Fibroblast of lung (primary cell): ENCODE measurements around the gene EYA3. TPM values are rescaled to one million over a fixed set of nuclear protein-coding genes. Genes with fewer than 3 reads are reported as not detected.

Source experiments
- DNase-seq, 2 donors: peaks; one replicate each; pipeline versions ENCODE4 v3.0.0 to v3.0.0-alpha.2; 2010; ENCODE audit warnings: low read depth in 2 of 2
- H2AFZ ChIP-seq: 2 replicates; pipeline ENCODE4 v1.5.1; 2012; ENCODE audit warnings: low read length, control low read depth, inconsistent platforms
- H3K27ac ChIP-seq: 2 replicates; pipeline ENCODE4 v1.5.1; 2011; ENCODE audit warnings: low read length, control low read depth; ENCODE audit not compliant: insufficient read depth
- H3K27me3 ChIP-seq: 2 replicates; pipeline ENCODE4 v1.5.1; 2011; ENCODE audit warnings: mild to moderate bottlenecking, low read length; ENCODE audit not compliant: control insufficient read depth, insufficient read depth
- H3K36me3 ChIP-seq: 2 replicates; pipeline ENCODE4 v1.5.1; 2011; ENCODE audit warnings: low read length; ENCODE audit not compliant: control insufficient read depth, insufficient read depth
- H3K4me1 ChIP-seq: 2 replicates; pipeline ENCODE4 v1.5.1; 2011; ENCODE audit warnings: low read length; ENCODE audit not compliant: control insufficient read depth, insufficient read depth; ENCODE audit errors: extremely low read depth
- H3K4me2 ChIP-seq: 2 replicates; pipeline ENCODE4 v1.5.1; 2011; ENCODE audit warnings: low read length, control low read depth; ENCODE audit not compliant: insufficient read depth; ENCODE audit errors: extremely low read depth
- H3K4me3 ChIP-seq, 4 experiments: fragments of 200-600 bp in 1 of 4; sonication (generic) in 1 of 4; replicated peaks in 1 of 4; 2 replicates each; pipeline ENCODE4 v1.5.1; 2011 to 2016; ENCODE audit warnings: low read length in 4 of 4, low read depth in 3 of 4, mild to moderate bottlenecking in 3 of 4, control low read depth in 2 of 4, inconsistent platforms in 1 of 4, mixed read lengths in 1 of 4; ENCODE audit not compliant: insufficient read depth in 1 of 4; ENCODE audit errors: control extremely low read depth in 1 of 4
- H3K79me2 ChIP-seq: 2 replicates; pipeline ENCODE4 v1.5.1; 2012; ENCODE audit warnings: mild to moderate bottlenecking, low read length, inconsistent platforms; ENCODE audit not compliant: control insufficient read depth, insufficient read depth
- H3K9ac ChIP-seq: 2 replicates; pipeline ENCODE4 v1.5.1; 2011; ENCODE audit warnings: mild to moderate bottlenecking, low read length, control low read depth; ENCODE audit not compliant: insufficient read depth
- H3K9me3 ChIP-seq: 2 replicates; pipeline ENCODE4 v1.5.1; 2012; ENCODE audit warnings: low read depth, low read length; ENCODE audit not compliant: control insufficient read depth, insufficient read depth
- H4K20me1 ChIP-seq: 2 replicates; pipeline ENCODE4 v1.5.1; 2011; ENCODE audit warnings: low read length; ENCODE audit not compliant: control insufficient read depth, insufficient read depth; ENCODE audit errors: extremely low read depth
- EZH2 ChIP-seq: IDR thresholded peaks from 2 replicates; pipeline ENCODE4 v1.5.1; 2012; ENCODE audit warnings: low read length, control low read depth, mild to moderate bottlenecking; ENCODE audit errors: missing control alignments
- polyA plus RNA-seq, 2 donors: library from polyadenylated mRNA; depleted of rRNA in 1 of 2; stranded (reverse) in 1 of 2; unstranded in 1 of 2; fragments of >200 nt; gene quantifications; 2 replicates each; pipeline ENCODE4 v1.2.1, GENCODE V29; 2011 to 2012; ENCODE audit warnings: missing spikeins in 1 of 2
- total RNA-seq: library from RNA; depleted of rRNA; stranded (reverse); fragments of >200 nt; gene quantifications from 2 replicates; pipeline ENCODE4 v1.2.1, GENCODE V29; 2014
- TF ChIP-seq, protein P1 (sequence below), 2 donors: IDR thresholded peaks in 1 of 2; conservative IDR thresholded peaks in 1 of 2; 1 replicate in 1 of 2; 2 replicates in 1 of 2; pipeline ENCODE4 v1.5.1; 2011 to 2012; ENCODE audit warnings: low read length in 2 of 2, control low read depth in 1 of 2, inconsistent platforms in 1 of 2, low read depth in 1 of 2, mild to moderate bottlenecking in 1 of 2

EYA3 gene
- total and polyA plus RNA-seq, 2 donors (not counting 1 experiment from before 2014, with no cell fraction given) = 11.2 to 17.5 TPM

DNA sequence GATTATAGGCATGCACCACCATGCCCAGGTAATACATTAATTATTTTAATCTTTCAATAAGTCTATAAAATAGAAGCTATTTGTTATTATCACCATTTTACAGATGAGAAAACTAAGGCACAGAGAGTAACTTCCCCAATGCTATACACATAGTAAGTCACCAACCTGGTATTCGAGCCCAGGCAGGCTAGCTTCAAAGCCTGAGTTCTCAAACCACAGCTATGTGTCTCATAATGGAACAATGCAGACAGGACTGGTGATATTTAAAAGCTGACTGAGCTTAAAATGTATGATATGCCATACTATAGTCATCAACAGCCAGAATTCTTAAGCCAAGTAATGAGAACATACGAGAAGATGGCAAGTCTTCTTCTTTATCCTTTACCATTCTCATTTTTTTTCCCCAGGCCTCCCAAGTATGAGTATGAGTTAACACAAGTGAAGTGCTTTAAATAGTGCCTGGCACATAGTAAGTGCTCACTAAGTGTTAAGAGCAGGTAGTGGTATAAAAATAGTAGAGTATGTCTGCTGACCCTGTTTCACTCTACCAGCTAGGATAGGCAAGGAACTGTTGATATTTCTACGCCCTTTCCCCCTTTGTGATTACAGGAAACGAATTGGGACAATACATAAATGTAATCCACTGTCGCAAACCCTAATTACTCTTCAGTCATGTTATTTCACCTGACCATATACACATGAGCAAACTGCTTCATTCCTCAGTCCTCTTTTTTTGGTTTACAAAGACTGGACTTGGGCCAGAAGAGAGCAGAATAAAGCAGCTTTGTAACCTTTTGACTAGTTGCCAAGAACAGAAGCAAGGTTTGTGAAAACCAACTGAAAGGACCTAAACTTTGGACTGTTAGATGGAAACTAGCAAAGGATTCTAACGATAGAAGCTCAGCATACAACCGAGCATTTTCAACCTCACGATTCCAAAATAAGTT, 9.5 kb downstream of the EYA3 start:
- Histone ChIP-seq H3K27ac (no peak overlapping the region), H3K36me3 (no peaks in the 10 kb centered on the region), H3K4me1 (peaks cover 4% of the 10 kb centered on the region), H3K9ac (no peak overlapping the region), H3K9me3 (no peaks in the 10 kb centered on the region), H3K27me3 (no peaks in the 10 kb centered on the region), H3K4me2 (no peak overlapping the region), H3K4me3 (no peak overlapping the region), H3K79me2 (peaks cover 27% of the 10 kb centered on the region), H4K20me1 (no peaks in the 10 kb centered on the region), H2AFZ (no peak overlapping the region)
- peak; percentile 27 to 95 for DNase-seq
- TF ChIP-seq, protein P1, sequence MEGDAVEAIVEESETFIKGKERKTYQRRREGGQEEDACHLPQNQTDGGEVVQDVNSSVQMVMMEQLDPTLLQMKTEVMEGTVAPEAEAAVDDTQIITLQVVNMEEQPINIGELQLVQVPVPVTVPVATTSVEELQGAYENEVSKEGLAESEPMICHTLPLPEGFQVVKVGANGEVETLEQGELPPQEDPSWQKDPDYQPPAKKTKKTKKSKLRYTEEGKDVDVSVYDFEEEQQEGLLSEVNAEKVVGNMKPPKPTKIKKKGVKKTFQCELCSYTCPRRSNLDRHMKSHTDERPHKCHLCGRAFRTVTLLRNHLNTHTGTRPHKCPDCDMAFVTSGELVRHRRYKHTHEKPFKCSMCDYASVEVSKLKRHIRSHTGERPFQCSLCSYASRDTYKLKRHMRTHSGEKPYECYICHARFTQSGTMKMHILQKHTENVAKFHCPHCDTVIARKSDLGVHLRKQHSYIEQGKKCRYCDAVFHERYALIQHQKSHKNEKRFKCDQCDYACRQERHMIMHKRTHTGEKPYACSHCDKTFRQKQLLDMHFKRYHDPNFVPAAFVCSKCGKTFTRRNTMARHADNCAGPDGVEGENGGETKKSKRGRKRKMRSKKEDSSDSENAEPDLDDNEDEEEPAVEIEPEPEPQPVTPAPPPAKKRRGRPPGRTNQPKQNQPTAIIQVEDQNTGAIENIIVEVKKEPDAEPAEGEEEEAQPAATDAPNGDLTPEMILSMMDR (conservative IDR thresholded peaks at IDR 0.05 in 1 of 2, IDR thresholded peaks at IDR 0.05 in 1 of 2; ENCODE audit: low read depth in 1 of 2, low read length in 2 of 2) = no peak

- no peaks in the 10 kb centered on the region for H3K27me3 ChIP-seq
- peaks cover 27% of the 10 kb centered on the region for H3K79me2 ChIP-seq
- no peak for DNase-seq
- TF ChIP-seq, protein P1 (conservative IDR thresholded peaks at IDR 0.05 in 1 of 2, IDR thresholded peaks at IDR 0.05 in 1 of 2; ENCODE audit: low read depth in 1 of 2, low read length in 2 of 2) = no peak
- no peak for TF ChIP-seq EZH2
- H3K36me3 ChIP-seq = no peaks in the 10 kb centered on the region
- no peak overlapping the region for H3K4me3 ChIP-seq
- no peak overlapping the region for H3K27ac ChIP-seq
- no peak overlapping the region for H2AFZ ChIP-seq
- peaks cover 4% of the 10 kb centered on the region for H3K4me1 ChIP-seq
- no peaks in the 10 kb centered on the region for H4K20me1 ChIP-seq
- H3K9ac ChIP-seq = no peak overlapping the region
- no peak overlapping the region for H3K4me2 ChIP-seq
- no peaks in the 10 kb centered on the region for H3K9me3 ChIP-seq
Observed at GRCh38 chr1:28078262-28078661, 10.1 kb downstream of the EYA3 start.

DNA sequence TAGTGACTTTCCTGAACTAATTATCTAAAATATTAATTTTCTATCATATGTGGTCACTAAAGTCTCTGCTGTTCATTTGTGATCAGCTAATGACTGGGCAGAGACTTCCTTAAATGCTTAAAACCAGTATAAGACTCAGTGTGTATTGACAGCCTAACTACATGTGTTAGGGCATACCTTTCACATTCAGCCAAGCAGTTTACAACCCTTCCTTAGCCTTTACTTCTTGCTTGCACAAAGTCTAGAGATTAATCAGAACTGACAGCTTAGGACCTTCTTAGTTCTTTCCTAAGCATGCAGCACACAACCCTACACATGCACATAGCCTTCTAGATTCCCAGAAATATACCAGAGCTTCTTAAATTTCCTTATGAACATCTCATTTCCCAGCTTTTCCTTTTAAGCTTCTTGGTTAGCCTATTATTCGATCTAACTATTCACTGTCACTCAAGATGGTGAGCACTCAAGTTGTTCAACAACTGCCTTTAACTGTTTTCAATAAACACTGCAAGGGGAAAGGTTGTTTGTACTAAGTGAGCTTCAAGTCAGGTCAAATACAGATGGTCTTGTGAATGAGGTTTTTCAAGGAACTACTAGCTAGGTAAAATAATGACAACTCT, 13.4 kb downstream of the EYA3 start:
- no peaks in the 10 kb centered on the region for H4K20me1 ChIP-seq
- H3K4me3 ChIP-seq = no peak overlapping the region
- DNase-seq = no peak
- H3K36me3 ChIP-seq = no peaks in the 10 kb centered on the region
- H3K79me2 ChIP-seq = peaks cover 20% of the 10 kb centered on the region
- H3K4me1 ChIP-seq = peaks cover 4% of the 10 kb centered on the region
- H3K9ac ChIP-seq = no peak overlapping the region
- TF ChIP-seq EZH2 = no peak
- TF ChIP-seq, protein P1 (conservative IDR thresholded peaks at IDR 0.05 in 1 of 2, IDR thresholded peaks at IDR 0.05 in 1 of 2; ENCODE audit: low read depth in 1 of 2, low read length in 2 of 2) = no peak
- no peaks in the 10 kb centered on the region for H3K27me3 ChIP-seq
- no peaks in the 10 kb centered on the region for H3K9me3 ChIP-seq
- no peak overlapping the region for H3K27ac ChIP-seq
- no peak overlapping the region for H3K4me2 ChIP-seq
- H2AFZ ChIP-seq = no peak overlapping the region
